IMR-90 (cell line): Measurements from ENCODE around the gene C16orf96.

Experiments
- CEBPB ChIP-seq: IDR thresholded peaks from 2 replicates; pipeline ENCODE4 v1.6.1; 2012; ENCODE audit warnings: low read depth, low read length, improper control_type of control experiment
- CHD1 ChIP-seq: IDR thresholded peaks from 2 replicates; pipeline ENCODE4 v1.6.1; 2012; ENCODE audit warnings: low read depth, low read length, improper control_type of control experiment
- CTCF ChIP-seq: conservative IDR thresholded peaks from 2 replicates; pipeline ENCODE4 v1.5.1; 2012; ENCODE audit warnings: mild to moderate bottlenecking, low read depth, low read length, improper control_type of control experiment
- ELK1 ChIP-seq: fragments of 150-350 bp; IDR thresholded peaks from 2 replicates; pipeline ENCODE4 v1.6.1; 2016; ENCODE audit warnings: low read depth, mild to moderate bottlenecking, low read length, moderate library complexity, borderline replicate concordance
- FOS ChIP-seq: fragments of 150-350 bp; IDR thresholded peaks from 2 replicates; pipeline ENCODE4 v1.6.1; 2016; ENCODE audit warnings: low read depth, low read length
- MAFK ChIP-seq: IDR thresholded peaks from 2 replicates; pipeline ENCODE4 v1.6.1; 2012; ENCODE audit warnings: low read depth, low read length, improper control_type of control experiment
- MAZ ChIP-seq: IDR thresholded peaks from 2 replicates; pipeline ENCODE4 v1.6.1; 2012; ENCODE audit warnings: low read depth, mild to moderate bottlenecking, low read length, improper control_type of control experiment, moderate library complexity, borderline replicate concordance
- POLR2A ChIP-seq: IDR thresholded peaks from 2 replicates; pipeline ENCODE4 v1.6.1; 2012; ENCODE audit warnings: mild to moderate bottlenecking, low read depth, low read length
- RAD21 ChIP-seq: IDR thresholded peaks from 2 replicates; pipeline ENCODE4 v1.6.1; 2012; ENCODE audit warnings: low read length, improper control_type of control experiment
- RFX5 ChIP-seq: IDR thresholded peaks from 2 replicates; pipeline ENCODE4 v1.8.0; 2012; ENCODE audit warnings: low read depth, mild to moderate bottlenecking, low read length, moderate library complexity
- SMC3 ChIP-seq: fragments of 150-350 bp; IDR thresholded peaks from 2 replicates; pipeline ENCODE4 v1.6.1; 2016; ENCODE audit warnings: low read depth, mild to moderate bottlenecking, antibody characterized with exemption, low read length, moderate library complexity
- USF2 ChIP-seq: fragments of 150-350 bp; IDR thresholded peaks from 2 replicates; pipeline ENCODE4 v1.6.1; 2017; ENCODE audit warnings: mild to moderate bottlenecking, antibody characterized with exemption, low read length, low read depth

- TF ChIP-seq CTCF, result no peak
- no peak for TF ChIP-seq RFX5
- TF ChIP-seq RAD21, result no peak
- TF ChIP-seq CEBPB, result no peak
- no peak for TF ChIP-seq POLR2A
- no peak for TF ChIP-seq USF2
- no peak for TF ChIP-seq MAFK
- no peak for TF ChIP-seq ELK1
- no peak for TF ChIP-seq MAZ
- no peak for TF ChIP-seq SMC3
- no peak for TF ChIP-seq CHD1
- no peak for TF ChIP-seq FOS
Measured at GRCh38 chr16:4588386-4588785, 32.2 kb downstream of the C16orf96 start.
